Activated CD8-positive, alpha-beta T cell treated with anti-CD3 and anti-CD28 coated beads, Interleukin-2, amount 10 ng/mL, durations not matched to agents 7 days and 5 days (primary cell): ENCODE measurements around the gene NXPH1. TPM values are rescaled to one million over a fixed set of nuclear protein-coding genes. Genes with fewer than 3 reads are reported as not detected.

ENCODE experiments used
- ATAC-seq: fragments of 150-1000 bp; cut with Tn5 transposase; one replicate; pipeline ENCODE4 v1.10.0; 2021; ENCODE audit warnings: moderate library complexity
- CTCF ChIA-PET: fragments of 350-600 bp; sonication (Branson Sonifier 250); formaldehyde crosslinking; loops from one replicate; lab custom pipeline; 2021; ENCODE audit warnings: antibody characterized with exemption; lab: Charles Lee
- POLR2A ChIA-PET: fragments of 350-600 bp; sonication (Branson Sonifier 250); formaldehyde crosslinking; loops from one replicate; lab custom pipeline; 2021; ENCODE audit warnings: antibody characterized with exemption; lab: Charles Lee
- DNase-seq: peaks from one replicate; pipeline ENCODE4 v3.0.0-alpha.2; 2020
- H3K27ac Mint-ChIP-seq: one replicate; pipeline ENCODE4 v1.8.0; 2021; ENCODE audit warnings: mild to moderate bottlenecking, mixed read lengths
- H3K27me3 Mint-ChIP-seq: one replicate; pipeline ENCODE4 v1.8.0; 2021; ENCODE audit warnings: low read depth, mixed read lengths
- H3K36me3 Mint-ChIP-seq: one replicate; pipeline ENCODE4 v1.8.0; 2021; ENCODE audit warnings: low read depth, mixed read lengths
- H3K4me1 Mint-ChIP-seq: one replicate; pipeline ENCODE4 v1.8.0; 2021; ENCODE audit warnings: low read depth, mixed read lengths
- H3K4me3 Mint-ChIP-seq: one replicate; pipeline ENCODE4 v1.8.0; 2021; ENCODE audit warnings: mild to moderate bottlenecking, mixed read lengths
- H3K9me3 Mint-ChIP-seq: one replicate; pipeline ENCODE4 v1.8.0; 2022; ENCODE audit warnings: mixed read lengths; ENCODE audit not compliant: insufficient read depth
- total RNA-seq, 2 experiments: library from RNA; stranded (reverse); gene quantifications; one replicate each; pipeline ENCODE4 v1.2.3, GENCODE V29; 2021

NXPH1 gene
- total RNA-seq = not detected

GRCh38 chr7:8433477-8434289, at the start of gene NXPH1:
NXPH1 (plus strand) TSS chr7:8433609.
- no peak for DNase-seq
- peak; percentile 47 for ATAC-seq
- no peak within 1 kb of the TSS for H3K4me3 Mint-ChIP-seq
- POLR2A ChIA-PET = no interaction called here
- H3K27ac Mint-ChIP-seq = no peak within 1 kb of the TSS
- peaks cover 8% of the 10 kb centered on the region for H3K4me1 Mint-ChIP-seq
- CTCF ChIA-PET = no interaction called here
- no peaks in the 10 kb centered on the region for H3K9me3 Mint-ChIP-seq
- peaks cover 6% of the 10 kb centered on the region for H3K36me3 Mint-ChIP-seq
- peaks cover 60% of the 10 kb centered on the region for H3K27me3 Mint-ChIP-seq

- H3K4me1 Mint-ChIP-seq = no peaks in the 10 kb centered on the region
- ATAC-seq = no peak
- H3K9me3 Mint-ChIP-seq = no peaks in the 10 kb centered on the region
- no peak for DNase-seq
- H3K27me3 Mint-ChIP-seq = peaks cover 3% of the 10 kb centered on the region
- no peaks in the 10 kb centered on the region for H3K36me3 Mint-ChIP-seq
- CTCF ChIA-PET = no interaction called here
- POLR2A ChIA-PET = no interaction called here
- H3K4me3 Mint-ChIP-seq = no peak overlapping the region
- no peak overlapping the region for H3K27ac Mint-ChIP-seq
Measured at GRCh38 chr7:8384901-8385300, 48.5 kb upstream of the NXPH1 start.

DNA sequence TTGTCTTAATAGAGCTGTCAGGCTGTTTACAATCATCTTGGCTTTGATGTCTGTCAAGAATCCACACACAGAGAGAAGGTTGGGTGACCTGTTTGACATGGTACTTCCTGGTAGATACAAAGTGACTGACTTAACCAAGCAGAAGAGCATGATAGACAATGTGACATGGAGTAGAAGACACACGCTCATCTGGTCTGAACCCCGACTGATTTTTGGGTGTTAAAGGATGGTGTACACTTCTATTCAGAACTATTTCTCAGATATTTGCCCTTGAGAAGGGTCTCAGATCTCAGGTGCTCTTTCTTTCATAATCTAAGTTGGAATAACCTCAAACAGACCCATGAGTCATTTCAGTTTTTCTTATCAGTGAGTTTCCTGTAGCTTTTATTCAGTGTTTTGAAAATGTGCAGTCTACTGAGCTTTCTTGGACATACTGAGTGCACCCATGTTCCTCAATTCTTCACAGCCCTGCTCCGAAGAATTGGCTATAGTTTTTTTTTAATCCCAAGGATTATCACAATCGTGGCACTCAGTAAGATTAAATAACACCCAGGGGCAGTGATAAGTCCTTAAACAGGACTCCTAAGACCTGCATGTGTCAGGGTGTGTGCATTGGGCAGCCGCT, 46.4 kb upstream of the NXPH1 start:
- ChIA-PET POLR2A (no interaction called here), CTCF (no interaction called here)
- Mint-ChIP-seq H3K4me1 (no peaks in the 10 kb centered on the region), H3K4me3 (no peak overlapping the region), H3K27me3 (peaks cover 3% of the 10 kb centered on the region), H3K27ac (no peak overlapping the region), H3K9me3 (no peaks in the 10 kb centered on the region), H3K36me3 (no peaks in the 10 kb centered on the region)
- DNase-seq = no peak
- ATAC-seq = no peak

DNA sequence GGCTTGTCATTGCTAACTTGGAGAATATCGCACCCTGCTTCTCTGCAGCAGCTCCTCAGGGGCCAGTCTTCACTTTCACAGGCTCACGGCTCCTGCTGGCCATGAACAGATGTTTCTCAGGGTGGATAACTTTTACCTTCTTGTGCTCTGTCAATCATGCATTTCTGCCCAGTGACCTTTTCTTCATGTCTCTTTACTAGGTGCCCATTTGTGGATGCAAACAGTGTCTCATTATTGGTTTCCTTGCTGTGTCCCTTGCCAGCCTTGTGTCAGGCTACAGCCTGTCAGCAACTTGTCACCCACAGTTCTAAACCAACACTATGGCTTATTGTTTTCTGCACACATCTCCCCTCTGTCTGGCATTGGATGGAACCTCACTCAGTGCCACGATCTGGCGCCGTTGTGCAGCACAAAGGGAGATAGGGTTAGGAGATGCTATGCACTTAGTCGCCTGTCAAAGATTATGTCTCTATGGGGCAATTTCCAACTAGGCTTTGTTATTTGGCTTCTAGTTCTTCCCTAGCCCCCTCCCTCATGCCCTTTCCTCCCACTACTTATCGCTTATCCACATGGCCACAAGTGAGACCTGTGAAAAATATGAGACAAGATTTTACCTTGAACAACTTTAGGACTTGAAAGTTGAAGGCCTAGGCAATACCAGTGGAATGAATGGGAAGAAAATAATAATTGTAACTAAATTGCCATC, 45.7 kb upstream of the NXPH1 start:
- CTCF ChIA-PET = no interaction called here
- H3K4me3 Mint-ChIP-seq = no peak overlapping the region

DNA sequence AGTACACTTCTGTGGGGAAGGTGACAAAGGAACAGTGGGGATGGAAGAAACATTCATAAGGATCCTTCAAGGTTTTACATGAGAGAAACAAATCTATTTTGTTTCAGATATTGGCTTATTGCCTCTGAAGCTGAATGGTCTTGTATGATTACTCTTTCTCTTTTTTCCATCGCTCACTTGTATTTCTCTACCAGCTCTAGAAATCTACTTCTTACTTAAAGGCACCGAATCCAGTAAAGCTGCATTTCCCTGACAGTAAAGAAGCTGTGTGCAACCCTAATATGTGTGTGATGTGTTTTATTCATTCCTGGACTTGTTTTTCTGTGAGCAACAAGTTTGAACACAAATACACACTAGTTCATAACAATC, 45.2 kb upstream of the NXPH1 start:
- ATAC-seq = no peak
- H3K36me3 Mint-ChIP-seq = no peaks in the 10 kb centered on the region
- no peaks in the 10 kb centered on the region for H3K4me1 Mint-ChIP-seq
- no peak overlapping the region for H3K27ac Mint-ChIP-seq
- H3K9me3 Mint-ChIP-seq = no peaks in the 10 kb centered on the region
- no peak for DNase-seq
- H3K27me3 Mint-ChIP-seq = peaks cover 6% of the 10 kb centered on the region
- ChIA-PET CTCF (no interaction called here), POLR2A (no interaction called here)
- H3K4me3 Mint-ChIP-seq = no peak overlapping the region

More for the DNA sequence above, 45.7 kb upstream of the NXPH1 start:
- POLR2A ChIA-PET = no interaction called here
- no peaks in the 10 kb centered on the region for H3K4me1 Mint-ChIP-seq
- DNase-seq (no peak), ATAC-seq (no peak)
- H3K9me3 Mint-ChIP-seq = no peaks in the 10 kb centered on the region
- no peak overlapping the region for H3K27ac Mint-ChIP-seq
- H3K27me3 Mint-ChIP-seq = peaks cover 5% of the 10 kb centered on the region
- H3K36me3 Mint-ChIP-seq = no peaks in the 10 kb centered on the region

DNA sequence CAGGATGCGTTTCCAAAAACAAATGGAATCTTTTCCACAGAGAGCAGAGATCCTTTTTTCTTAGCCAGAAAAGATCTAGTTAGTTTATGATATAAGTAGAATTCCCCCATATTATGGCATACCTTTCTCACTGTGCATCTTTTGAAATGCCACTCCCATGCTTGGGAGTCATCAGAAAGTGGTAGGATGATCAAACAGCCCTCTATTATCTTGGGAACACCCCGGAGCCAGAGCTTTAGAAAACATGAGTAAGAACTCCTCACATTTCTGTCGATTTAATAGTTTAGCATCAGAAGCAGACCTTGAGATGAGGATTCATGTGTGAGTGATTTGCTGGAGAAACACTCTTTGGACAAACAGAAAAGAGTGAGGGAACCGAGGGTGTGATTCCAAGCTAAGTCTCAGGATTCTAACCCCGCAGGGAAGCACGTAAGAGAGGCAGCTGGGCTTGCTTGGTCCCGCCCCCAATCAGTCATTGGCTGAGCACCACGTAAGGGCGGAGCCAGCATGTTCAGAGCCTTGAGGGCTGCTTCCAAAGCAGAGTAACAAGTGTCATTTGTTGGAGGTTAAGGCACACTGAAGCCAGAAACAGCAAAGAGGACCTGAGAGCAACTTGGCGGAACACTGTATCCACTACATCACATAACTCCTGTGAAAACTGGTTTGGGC, 43.7 kb upstream of the NXPH1 start:
- H3K27ac Mint-ChIP-seq = no peak overlapping the region
- CTCF ChIA-PET = no interaction called here
- H3K4me1 Mint-ChIP-seq = no peaks in the 10 kb centered on the region
- DNase-seq = no peak
- H3K4me3 Mint-ChIP-seq = no peak overlapping the region
- peaks cover 6% of the 10 kb centered on the region for H3K27me3 Mint-ChIP-seq
- no peaks in the 10 kb centered on the region for H3K9me3 Mint-ChIP-seq
- H3K36me3 Mint-ChIP-seq = no peaks in the 10 kb centered on the region
- ATAC-seq = no peak
- POLR2A ChIA-PET = no interaction called here

- no peaks in the 10 kb centered on the region for H3K9me3 Mint-ChIP-seq
- peaks cover 4% of the 10 kb centered on the region for H3K27me3 Mint-ChIP-seq
- H3K4me1 Mint-ChIP-seq = no peaks in the 10 kb centered on the region
- POLR2A ChIA-PET = no interaction called here
- no peaks in the 10 kb centered on the region for H3K36me3 Mint-ChIP-seq
- CTCF ChIA-PET = no interaction called here
- DNase-seq = no peak
- no peak overlapping the region for H3K27ac Mint-ChIP-seq
- no peak for ATAC-seq
- no peak overlapping the region for H3K4me3 Mint-ChIP-seq
Measured at GRCh38 chr7:8390262-8390626, 43.2 kb upstream of the NXPH1 start.

- H3K4me1 Mint-ChIP-seq = no peaks in the 10 kb centered on the region
- H3K27ac Mint-ChIP-seq = no peak overlapping the region
- no peaks in the 10 kb centered on the region for H3K36me3 Mint-ChIP-seq
- ChIA-PET CTCF (no interaction called here), POLR2A (no interaction called here)
- no peaks in the 10 kb centered on the region for H3K9me3 Mint-ChIP-seq
- DNase-seq (no peak), ATAC-seq (no peak)
- H3K27me3 Mint-ChIP-seq = peaks cover 4% of the 10 kb centered on the region
- no peak overlapping the region for H3K4me3 Mint-ChIP-seq
Measured at GRCh38 chr7:8391353-8392062, 41.9 kb upstream of the NXPH1 start.

GRCh38 chr7:8396294-8396693, 37.1 kb upstream of the NXPH1 start:
- Mint-ChIP-seq H3K4me3 (no peak overlapping the region), H3K27ac (no peak overlapping the region), H3K4me1 (no peaks in the 10 kb centered on the region), H3K27me3 (peaks cover 4% of the 10 kb centered on the region), H3K36me3 (no peaks in the 10 kb centered on the region), H3K9me3 (no peaks in the 10 kb centered on the region)
- ATAC-seq = no peak
- POLR2A ChIA-PET = no interaction called here
- CTCF ChIA-PET = interaction anchor here (0.5 kb wide), 1 partner anchor 80 kb away, joined by 3 read pairs; no protein-coding TSS in a partner anchor
- DNase-seq = no peak

DNA sequence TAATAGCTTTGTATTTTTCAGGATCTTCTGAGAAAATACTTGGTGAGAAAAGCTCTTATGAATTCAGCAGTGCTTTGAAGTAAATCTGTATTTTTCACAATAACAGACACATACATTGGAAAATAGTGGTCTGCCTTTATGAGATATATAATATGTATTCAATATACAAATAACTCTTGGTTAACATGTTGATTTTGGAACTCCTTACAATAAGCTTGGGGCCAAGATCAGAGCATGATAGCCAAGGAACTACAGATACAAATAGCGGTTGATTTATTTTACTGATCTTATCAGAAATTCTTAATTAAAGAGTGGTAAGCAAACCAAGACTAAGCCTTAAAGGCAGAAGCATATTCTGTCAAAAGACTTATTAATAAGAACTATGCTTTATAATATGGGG, 24.5 kb upstream of the NXPH1 start:
- Mint-ChIP-seq H3K27me3 (peaks cover 2% of the 10 kb centered on the region), H3K27ac (no peak overlapping the region), H3K36me3 (no peaks in the 10 kb centered on the region), H3K4me1 (no peaks in the 10 kb centered on the region), H3K4me3 (no peak overlapping the region), H3K9me3 (no peaks in the 10 kb centered on the region)
- ATAC-seq (no peak), DNase-seq (no peak)
- CTCF ChIA-PET = no interaction called here
- POLR2A ChIA-PET = no interaction called here

- no peaks in the 10 kb centered on the region for H3K9me3 Mint-ChIP-seq
- H3K27me3 Mint-ChIP-seq = peaks cover 6% of the 10 kb centered on the region
- no peak for ATAC-seq
- CTCF ChIA-PET = no interaction called here
- DNase-seq = no peak
- no peaks in the 10 kb centered on the region for H3K36me3 Mint-ChIP-seq
- H3K27ac Mint-ChIP-seq = no peak overlapping the region
- POLR2A ChIA-PET = no interaction called here
- H3K4me1 Mint-ChIP-seq = no peaks in the 10 kb centered on the region
- H3K4me3 Mint-ChIP-seq = no peak overlapping the region
Measured at GRCh38 chr7:8411103-8411502, 22.3 kb upstream of the NXPH1 start.
